Bladder microvascular endothelial cell (primary cell): ENCODE data around the gene PLA2G12A. TPM values are rescaled to one million over a fixed set of nuclear protein-coding genes. Genes with fewer than 3 reads are reported as not detected.

ENCODE experiments used
- total RNA-seq: library from RNA; depleted of rRNA; stranded (reverse); fragments of >200 nt; gene quantifications from 2 replicates; pipeline ENCODE4 v1.2.3, GENCODE V29; 2014

Gene PLA2G12A
- total RNA-seq: 4.0 and 52.1 TPM in 2 replicates

GRCh38 chr4:109729718-109730618, at the start of gene PLA2G12A:
TSS of gene PLA2G12A (minus strand) at chr4:109730070. CDS start at chr4:109729809, 261 bp downstream.

GRCh38 chr4:109702950-109703663, 26.8 kb downstream of the PLA2G12A start, which contains the start of gene CASP6:
TSS of gene CASP6 (minus strand) at chr4:109703445. CDS start at chr4:109703395, 50 bp downstream.

Other genes starting within 250 kb of the PLA2G12A start
- gene MCUB, start 169.8 kb downstream of the PLA2G12A start, total RNA-seq: 35.8 and 42.9 TPM in 2 replicates
- 42.3 and 60.8 TPM in 2 replicates for gene CASP6, start 26.6 kb downstream of the PLA2G12A start, total RNA-seq
- gene CFI, start 71.9 kb upstream of the PLA2G12A start, total RNA-seq: 44.4 and 66.7 TPM in 2 replicates
- gene GAR1, start 85.7 kb upstream of the PLA2G12A start, total RNA-seq: 2.4 and 5.9 TPM in 2 replicates
- gene RRH, start 97.9 kb upstream of the PLA2G12A start, total RNA-seq: 0.06 TPM in 1 of 2 replicates, not detected in the other
- gene LRIT3, start 118.0 kb upstream of the PLA2G12A start, total RNA-seq: 0.06 TPM in 1 of 2 replicates, not detected in the other
- gene EGF, start 182.8 kb upstream of the PLA2G12A start, total RNA-seq: not detected in 2 replicates